Adrenal gland (tissue), 12 donors: ENCODE measurements around the gene MEDAG. TPM values are rescaled to one million over a fixed set of nuclear protein-coding genes. Genes with fewer than 3 reads are reported as not detected.

ENCODE experiments used
- DNase-seq, 7 donors: peaks; one replicate each; pipeline ENCODE4 v3.0.0-alpha.2; 2019 to 2020
- H3K27ac ChIP-seq, 5 donors: fragments of 200-600 bp; sonication (generic) in 4 of 5; 1 replicate in 3 of 5; 2 replicates in 2 of 5; pipeline versions ENCODE4 v1.5.1 to v1.8.0; 2016 to 2020; ENCODE audit warnings: mild to moderate bottlenecking in 1 of 5
- H3K27me3 ChIP-seq: fragments of 200-600 bp; 2 replicates; pipeline ENCODE4 v1.8.0; 2021
- H3K36me3 ChIP-seq, 2 donors: fragments of 200-600 bp; replicated peaks in 1 of 2; 1 replicate in 1 of 2; 2 replicates in 1 of 2; pipeline versions ENCODE4 v1.5.1 to v1.8.0; 2018 to 2022
- H3K4me1 ChIP-seq, 2 donors: fragments of 200-600 bp; replicated peaks in 1 of 2; 1 replicate in 1 of 2; 2 replicates in 1 of 2; pipeline versions ENCODE4 v1.5.1 to v1.8.0; 2018 to 2021
- H3K4me3 ChIP-seq, 4 donors: fragments of 200-600 bp; sonication (generic) in 3 of 4; one replicate each; pipeline ENCODE4 v1.5.1; 2016 to 2018
- H3K9me3 ChIP-seq, 3 donors: fragments of 200-600 bp; sonication (generic) in 1 of 3; replicated peaks in 1 of 3; 1 replicate in 2 of 3; 2 replicates in 1 of 3; pipeline versions ENCODE4 v1.5.1 to v1.8.0; 2016 to 2021
- POLR2A ChIP-seq, 2 donors: fragments of 450-650 bp; IDR thresholded peaks; one replicate each; pipeline ENCODE4 v1.6.1; 2017; ENCODE audit warnings: antibody characterized with exemption in 2 of 2, mild to moderate bottlenecking in 2 of 2, moderate library complexity in 1 of 2
- WGBS, 4 donors: extraction: QIAGEN DNeasy Blood & Tissue Kit in 2 of 4; methylation state at CpG; one replicate each; pipeline versions ENCODE4 v1.1.5 to v1.1.7; 2013 to 2017; 5-methylcytosine and 5-hydroxymethylcytosine counted together
- intact Hi-C, 2 donors: fragments of 100-400 bp; cut with DNase I; formaldehyde crosslinking; loops; one replicate each; pipeline versions ENCODE4 v1.14.1 to v1.15.0; 2022 to 2023
- polyA plus RNA-seq, 3 donors: library from polyadenylated mRNA; stranded (reverse); fragments of 200-250 nt in 2 of 3; fragments of 350-450 nt in 1 of 3; fragmentation: Illumina TruSeq in 1 of 3; extraction: RNeasy Lipid Tissue Mini Kit (QIAGEN cat#74804) in 1 of 3; gene quantifications; one replicate each; pipeline ENCODE4 v1.2.3, GENCODE V29; 2013 to 2014
- total RNA-seq, 9 donors: library from RNA; depleted of rRNA in 4 of 9; stranded (reverse); fragments of >200 nt in 4 of 9; fragments of 120-200 nt in 1 of 9; fragmentation: NEBNext Ultra II Directional in 1 of 9; extraction: Animal tissue kit (Norgen Biotek cat#: 25700) in 1 of 9; gene quantifications; one replicate each; pipeline versions ENCODE4 v1.1.0 to v1.2.4, GENCODE V29; 2013 to 2023
- TF ChIP-seq, protein P1 (sequence below), 6 experiments: fragments of 450-650 bp in 4 of 6; fragments of 200-600 bp in 2 of 6; sonication (generic) in 1 of 6; IDR thresholded peaks; 1 replicate in 5 of 6; 2 replicates in 1 of 6; pipeline versions ENCODE4 v1.5.1 to v1.8.0; 2016 to 2021; ENCODE audit warnings: antibody characterized with exemption in 6 of 6, mild to moderate bottlenecking in 2 of 6, moderate library complexity in 1 of 6
- donor health status: healthy with polysubstance abuse.
- donor health status: Bipolar disorder and iron deficiency.
- donor health status: DM: yes; HTN: yes; CAD: no.
- donor health status: DM: no; HTN: no; CAD: no.
- donor health status: DM: no; HTN: no; CAD: no.
- donor health status: DM: yes; HTN: yes; CAD: no.

MEDAG gene
- total and polyA plus RNA-seq, 12 donors, result 0.72 to 19.8 (median 3.2) TPM

DNA sequence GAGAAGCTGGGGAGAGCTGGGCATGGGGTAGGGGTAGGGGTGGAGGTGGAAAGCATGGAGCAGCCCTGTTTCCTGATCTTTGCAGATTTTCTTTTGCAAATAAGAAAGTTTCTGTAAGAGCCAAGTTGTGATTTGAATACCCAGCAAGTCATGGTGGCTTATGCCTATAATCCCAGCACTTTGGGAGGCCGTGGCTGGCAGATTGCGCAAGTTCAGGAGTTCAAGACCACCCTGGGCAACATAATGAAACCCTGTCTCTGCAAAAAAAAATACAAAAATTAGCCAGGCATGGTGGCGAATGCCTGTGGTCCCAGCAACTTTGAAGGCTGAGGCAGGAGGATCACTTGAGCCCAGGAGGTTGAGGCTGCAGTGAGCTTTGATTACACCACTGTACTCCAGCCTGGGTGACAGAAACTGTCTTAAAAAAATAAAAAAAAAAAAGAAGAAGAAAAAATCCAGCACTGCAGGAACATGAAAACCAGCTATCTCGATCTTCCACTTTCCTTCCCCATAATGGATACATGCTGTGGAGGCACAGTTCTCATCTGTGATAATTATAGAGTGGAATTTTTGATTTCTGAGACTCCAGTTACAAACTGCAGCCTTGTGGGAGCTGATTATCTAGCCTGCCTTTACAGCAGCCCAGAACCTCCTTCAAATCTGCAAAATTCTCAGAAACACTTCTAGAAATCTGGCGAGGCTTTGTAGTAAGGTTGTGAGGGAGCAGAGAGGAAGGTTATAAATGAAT, 14.3 kb downstream of the MEDAG start:
- Histone ChIP-seq H3K4me1 (no peaks in the 10 kb centered on the region), H3K27ac (no peak overlapping the region), H3K9me3 (no peaks in the 10 kb centered on the region), H3K36me3 (no peaks in the 10 kb centered on the region), H3K4me3 (no peak overlapping the region), H3K27me3 (no peaks in the 10 kb centered on the region)
- 84 to 93% (median 88%) methylated on average over 5 of the region's 5 CpGs for WGBS, 4 donors
- intact Hi-C loops, result no loop called here
- DNase-seq, result no peak
- TF ChIP-seq POLR2A (IDR thresholded peaks at IDR 0.05), result no peak
- TF ChIP-seq, protein P1, sequence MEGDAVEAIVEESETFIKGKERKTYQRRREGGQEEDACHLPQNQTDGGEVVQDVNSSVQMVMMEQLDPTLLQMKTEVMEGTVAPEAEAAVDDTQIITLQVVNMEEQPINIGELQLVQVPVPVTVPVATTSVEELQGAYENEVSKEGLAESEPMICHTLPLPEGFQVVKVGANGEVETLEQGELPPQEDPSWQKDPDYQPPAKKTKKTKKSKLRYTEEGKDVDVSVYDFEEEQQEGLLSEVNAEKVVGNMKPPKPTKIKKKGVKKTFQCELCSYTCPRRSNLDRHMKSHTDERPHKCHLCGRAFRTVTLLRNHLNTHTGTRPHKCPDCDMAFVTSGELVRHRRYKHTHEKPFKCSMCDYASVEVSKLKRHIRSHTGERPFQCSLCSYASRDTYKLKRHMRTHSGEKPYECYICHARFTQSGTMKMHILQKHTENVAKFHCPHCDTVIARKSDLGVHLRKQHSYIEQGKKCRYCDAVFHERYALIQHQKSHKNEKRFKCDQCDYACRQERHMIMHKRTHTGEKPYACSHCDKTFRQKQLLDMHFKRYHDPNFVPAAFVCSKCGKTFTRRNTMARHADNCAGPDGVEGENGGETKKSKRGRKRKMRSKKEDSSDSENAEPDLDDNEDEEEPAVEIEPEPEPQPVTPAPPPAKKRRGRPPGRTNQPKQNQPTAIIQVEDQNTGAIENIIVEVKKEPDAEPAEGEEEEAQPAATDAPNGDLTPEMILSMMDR (IDR thresholded peaks at IDR 0.05), result no peak

DNA sequence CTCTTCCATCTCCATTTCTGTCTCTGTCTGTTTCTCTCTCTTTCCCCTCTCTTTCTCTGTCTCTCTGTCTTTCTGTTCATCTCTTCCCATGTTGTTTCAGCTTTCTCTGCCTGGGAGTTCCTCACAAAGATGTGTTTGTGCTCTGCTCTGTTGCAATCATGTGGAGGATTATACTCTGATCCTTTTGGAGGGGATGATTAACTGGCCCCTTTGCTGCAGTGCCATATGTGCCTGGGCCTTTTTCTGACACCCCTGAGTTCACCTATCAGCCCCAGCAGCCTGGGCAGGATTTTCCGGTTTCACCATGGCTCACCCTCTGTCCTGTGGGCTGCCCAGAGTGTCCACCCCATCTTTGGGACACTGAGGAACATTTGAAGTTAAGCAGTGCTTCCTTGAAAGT, 17.3 kb downstream of the MEDAG start:
- intact Hi-C loops, result no loop called here
- WGBS, 4 donors, result 82 to 88% (median 87%) methylated on average over 1 of the region's 1 CpG

DNA sequence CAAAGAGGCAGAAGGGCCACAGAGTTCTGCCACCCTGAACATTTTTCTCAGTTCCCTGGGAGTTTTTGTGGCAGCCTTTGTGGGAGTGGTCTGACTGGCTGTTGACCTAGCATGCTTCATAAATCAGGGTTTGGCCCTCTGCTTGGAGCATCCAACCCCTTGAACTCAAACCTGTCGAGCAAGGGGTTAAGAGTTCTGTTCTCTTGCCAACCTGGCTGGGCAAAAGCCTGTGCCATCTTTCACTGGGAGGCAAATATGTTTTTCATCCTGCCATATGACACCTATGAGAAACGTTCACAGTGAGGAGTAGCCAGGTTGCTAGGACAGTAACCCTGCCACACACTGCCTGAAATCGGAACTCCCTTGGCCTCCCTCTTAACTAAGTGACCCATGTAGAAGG, 18.6 kb downstream of the MEDAG start:
- H3K4me1 ChIP-seq, result no peaks in the 10 kb centered on the region
- no peak overlapping the region for H3K4me3 ChIP-seq
- DNase-seq, result no peak
- intact Hi-C loops, result no loop called here
- H3K27ac ChIP-seq, result no peak overlapping the region
- WGBS, 4 donors, result 69 to 85% (median 77%) methylated on average over 3 of the region's 3 CpGs
- TF ChIP-seq, protein P1 (IDR thresholded peaks at IDR 0.05), result no peak
- TF ChIP-seq POLR2A (IDR thresholded peaks at IDR 0.05), result no peak
- H3K36me3 ChIP-seq, result no peaks in the 10 kb centered on the region
- H3K27me3 ChIP-seq, result no peaks in the 10 kb centered on the region
- H3K9me3 ChIP-seq, result no peaks in the 10 kb centered on the region

More for the DNA sequence above, 17.3 kb downstream of the MEDAG start:
- H3K36me3 ChIP-seq, result no peaks in the 10 kb centered on the region
- no peak overlapping the region for H3K27ac ChIP-seq
- H3K4me3 ChIP-seq, result no peak overlapping the region
- no peaks in the 10 kb centered on the region for H3K4me1 ChIP-seq
- no peak for TF ChIP-seq POLR2A (IDR thresholded peaks at IDR 0.05)
- TF ChIP-seq, protein P1 (IDR thresholded peaks at IDR 0.05), result no peak
- no peaks in the 10 kb centered on the region for H3K9me3 ChIP-seq
- no peak for DNase-seq
- H3K27me3 ChIP-seq, result no peaks in the 10 kb centered on the region

- DNase-seq, result no peak
- H3K27ac ChIP-seq, result no peak overlapping the region
- no peaks in the 10 kb centered on the region for H3K9me3 ChIP-seq
- 86 to 92% (median 88%) methylated on average over 1 of the region's 1 CpG for WGBS, 4 donors
- intact Hi-C loops, result no loop called here
- H3K4me1 ChIP-seq, result no peaks in the 10 kb centered on the region
- H3K27me3 ChIP-seq, result no peaks in the 10 kb centered on the region
- TF ChIP-seq POLR2A (IDR thresholded peaks at IDR 0.05), result no peak
- TF ChIP-seq, protein P1 (IDR thresholded peaks at IDR 0.05), result no peak
- H3K4me3 ChIP-seq, result no peak overlapping the region
- H3K36me3 ChIP-seq, result no peaks in the 10 kb centered on the region
Measured at GRCh38 chr13:30925429-30925828, 19.4 kb downstream of the MEDAG start.
